Measurements from ENCODE around the gene PCCA.

GRCh38 chr13:100527644-100528043, 438.8 kb downstream of the PCCA start:
- TF ChIP-seq GATA2 (IDR thresholded peaks at IDR 0.05; ENCODE audit: low read depth, low read length) (no peak), GATA3 (IDR thresholded peaks at IDR 0.05; ENCODE audit: low read depth, low read length) (no peak)

All from SH-SY5Y (cell line).